PFSK-1 (cell line): Measurements from ENCODE around the gene IVL.

Experiments used
- POLR2AphosphoS5 ChIP-seq: IDR thresholded peaks from 2 replicates; pipeline ENCODE4 v1.6.1; 2012; ENCODE audit warnings: low read depth, mild to moderate bottlenecking, control low read depth, low read length, moderate library complexity
- TAF1 ChIP-seq: IDR thresholded peaks from 2 replicates; pipeline ENCODE4 v1.6.1; 2012; ENCODE audit warnings: low read length, control low read depth, borderline replicate concordance; ENCODE audit not compliant: insufficient read depth
- TF ChIP-seq, protein P1 (sequence below), 2 experiments: IDR thresholded peaks; 2 replicates each; pipeline versions ENCODE4 v1.6.1 to v1.8.0; 2011 to 2012; ENCODE audit warnings: low read depth in 2 of 2, low read length in 2 of 2, control low read depth in 1 of 2, inconsistent platforms in 1 of 2, mild to moderate bottlenecking in 1 of 2, moderate library complexity in 1 of 2; ENCODE audit not compliant: insufficient read depth in 1 of 2

DNA sequence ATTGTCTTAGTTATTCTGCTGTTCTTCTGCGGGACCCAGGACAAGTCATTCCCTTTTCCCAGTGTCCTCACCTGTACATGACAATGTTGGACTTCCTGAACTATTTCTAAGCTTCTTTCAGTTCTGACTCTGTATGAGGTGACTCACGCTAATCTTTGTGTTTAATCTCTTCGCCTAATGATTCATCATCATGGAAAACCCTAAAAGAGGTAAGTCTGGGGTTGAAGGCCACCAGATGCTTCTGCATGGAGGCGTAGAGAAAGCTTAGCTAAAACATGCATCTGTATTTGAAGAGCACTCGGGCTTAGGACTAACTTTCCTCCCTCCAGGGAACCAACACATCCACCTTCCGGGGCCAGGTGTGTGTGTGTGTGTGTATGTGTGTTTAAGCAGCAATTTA is 46.1 kb downstream of the IVL start:
- TF ChIP-seq POLR2AphosphoS5 (no peak), TAF1 (no peak)
- TF ChIP-seq, protein P1, sequence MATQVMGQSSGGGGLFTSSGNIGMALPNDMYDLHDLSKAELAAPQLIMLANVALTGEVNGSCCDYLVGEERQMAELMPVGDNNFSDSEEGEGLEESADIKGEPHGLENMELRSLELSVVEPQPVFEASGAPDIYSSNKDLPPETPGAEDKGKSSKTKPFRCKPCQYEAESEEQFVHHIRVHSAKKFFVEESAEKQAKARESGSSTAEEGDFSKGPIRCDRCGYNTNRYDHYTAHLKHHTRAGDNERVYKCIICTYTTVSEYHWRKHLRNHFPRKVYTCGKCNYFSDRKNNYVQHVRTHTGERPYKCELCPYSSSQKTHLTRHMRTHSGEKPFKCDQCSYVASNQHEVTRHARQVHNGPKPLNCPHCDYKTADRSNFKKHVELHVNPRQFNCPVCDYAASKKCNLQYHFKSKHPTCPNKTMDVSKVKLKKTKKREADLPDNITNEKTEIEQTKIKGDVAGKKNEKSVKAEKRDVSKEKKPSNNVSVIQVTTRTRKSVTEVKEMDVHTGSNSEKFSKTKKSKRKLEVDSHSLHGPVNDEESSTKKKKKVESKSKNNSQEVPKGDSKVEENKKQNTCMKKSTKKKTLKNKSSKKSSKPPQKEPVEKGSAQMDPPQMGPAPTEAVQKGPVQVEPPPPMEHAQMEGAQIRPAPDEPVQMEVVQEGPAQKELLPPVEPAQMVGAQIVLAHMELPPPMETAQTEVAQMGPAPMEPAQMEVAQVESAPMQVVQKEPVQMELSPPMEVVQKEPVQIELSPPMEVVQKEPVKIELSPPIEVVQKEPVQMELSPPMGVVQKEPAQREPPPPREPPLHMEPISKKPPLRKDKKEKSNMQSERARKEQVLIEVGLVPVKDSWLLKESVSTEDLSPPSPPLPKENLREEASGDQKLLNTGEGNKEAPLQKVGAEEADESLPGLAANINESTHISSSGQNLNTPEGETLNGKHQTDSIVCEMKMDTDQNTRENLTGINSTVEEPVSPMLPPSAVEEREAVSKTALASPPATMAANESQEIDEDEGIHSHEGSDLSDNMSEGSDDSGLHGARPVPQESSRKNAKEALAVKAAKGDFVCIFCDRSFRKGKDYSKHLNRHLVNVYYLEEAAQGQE (IDR thresholded peaks at IDR 0.05; ENCODE audit: insufficient read depth in 1 of 2, low read depth in 2 of 2, low read length in 2 of 2): no peak
